Lung (tissue), 12 donors: ENCODE measurements around the gene XRCC5. TPM values are rescaled to one million over a fixed set of nuclear protein-coding genes. Genes with fewer than 3 reads are reported as not detected.

Experiments used
- ATAC-seq: fragments of 200-7000 bp; cut with Tn5 transposase; one replicate; pipeline ENCODE4 v1.9.1; 2020; ENCODE audit warnings: moderate number of reproducible peaks; ENCODE audit not compliant: insufficient read depth, low FRiP score
- DNase-seq, 3 donors: peaks; one replicate each; pipeline ENCODE4 v3.0.0-alpha.2; 2013 to 2017
- H3K27ac ChIP-seq, 2 donors: one replicate each; pipeline ENCODE4 v1.5.1; 2013; ENCODE audit warnings: mild to moderate bottlenecking in 2 of 2, moderate library complexity in 2 of 2, control low read depth in 1 of 2, inconsistent platforms in 1 of 2, low read depth in 1 of 2, low read length in 1 of 2
- H3K27me3 ChIP-seq, 3 donors: one replicate each; pipeline ENCODE4 v1.5.1; 2013; ENCODE audit warnings: low read length in 2 of 3; ENCODE audit not compliant: control insufficient read depth in 3 of 3, insufficient read depth in 3 of 3
- H3K36me3 ChIP-seq, 4 donors: one replicate each; pipeline ENCODE4 v1.5.1; 2013; ENCODE audit warnings: low read length in 4 of 4, mild to moderate bottlenecking in 1 of 4, moderate library complexity in 1 of 4; ENCODE audit not compliant: control insufficient read depth in 4 of 4, insufficient read depth in 4 of 4
- H3K4me1 ChIP-seq, 5 donors: one replicate each; pipeline ENCODE4 v1.5.1; 2013; ENCODE audit warnings: low read length in 5 of 5, mild to moderate bottlenecking in 2 of 5, moderate library complexity in 1 of 5; ENCODE audit not compliant: control insufficient read depth in 5 of 5, insufficient read depth in 5 of 5
- H3K4me3 ChIP-seq: one replicate; pipeline ENCODE4 v1.5.1; 2013; ENCODE audit warnings: mild to moderate bottlenecking, control low read depth, moderate library complexity
- H3K9ac ChIP-seq, 2 donors: one replicate each; pipeline ENCODE4 v1.5.1; 2013; ENCODE audit warnings: low read length in 2 of 2, control low read depth in 1 of 2; ENCODE audit not compliant: insufficient read depth in 1 of 2
- H3K9me3 ChIP-seq, 4 donors: one replicate each; pipeline ENCODE4 v1.5.1; 2013; ENCODE audit warnings: low read length in 3 of 4, mild to moderate bottlenecking in 1 of 4, moderate library complexity in 1 of 4; ENCODE audit not compliant: control insufficient read depth in 4 of 4, insufficient read depth in 3 of 4
- CTCF ChIP-seq: IDR thresholded peaks from 2 replicates; pipeline ENCODE4 v1.5.1; 2012; ENCODE audit warnings: mild to moderate bottlenecking; ENCODE audit errors: control extremely low read depth, extremely low read depth
- WGBS, 2 donors: extraction: QIAGEN DNeasy Blood & Tissue Kit; methylation state at CpG; one replicate each; pipeline ENCODE4 v1.1.7; 2013; 5-methylcytosine and 5-hydroxymethylcytosine counted together
- polyA plus RNA-seq, 2 donors: library from polyadenylated mRNA; stranded (reverse); fragments of 200-250 nt; gene quantifications; one replicate each; pipeline ENCODE4 v1.2.1, GENCODE V29; 2013
- total RNA-seq, 2 donors: library from RNA; depleted of rRNA in 1 of 2; stranded (reverse); fragments of >200 nt in 1 of 2; gene quantifications; one replicate each; pipeline ENCODE4 v1.2.1, GENCODE V29; 2014 to 2021
- donor health status: control.
- donor health status: control.
- donor health status: Bipolar disorder and iron deficiency.
- donor health status: healthy.
- donor health status: DM: yes; HTN: yes; CAD: no.

The XRCC5 gene
- total and polyA plus RNA-seq, 4 donors = 67.3 to 200 (median 144) TPM

DNA sequence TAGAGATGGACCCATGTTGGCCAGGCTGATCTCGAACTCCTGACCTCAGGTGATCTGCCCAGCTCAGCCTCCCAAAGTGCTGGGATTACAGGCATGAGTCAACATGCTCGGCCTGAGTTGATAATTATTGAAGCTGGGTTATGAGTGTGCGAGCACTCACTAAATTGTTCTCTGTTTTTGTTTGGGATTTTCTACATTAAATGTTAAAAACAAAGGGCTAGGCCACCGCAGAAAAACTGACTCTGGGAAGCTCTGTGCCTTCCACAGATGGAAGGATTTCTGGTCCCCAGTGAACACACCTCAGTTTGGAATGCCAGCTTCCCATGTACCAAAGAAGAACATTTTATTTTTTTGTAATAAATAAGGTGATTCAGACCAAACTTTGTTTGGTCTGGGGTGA lies 83.0 kb downstream of the XRCC5 start:
- no peak for TF ChIP-seq CTCF

DNA sequence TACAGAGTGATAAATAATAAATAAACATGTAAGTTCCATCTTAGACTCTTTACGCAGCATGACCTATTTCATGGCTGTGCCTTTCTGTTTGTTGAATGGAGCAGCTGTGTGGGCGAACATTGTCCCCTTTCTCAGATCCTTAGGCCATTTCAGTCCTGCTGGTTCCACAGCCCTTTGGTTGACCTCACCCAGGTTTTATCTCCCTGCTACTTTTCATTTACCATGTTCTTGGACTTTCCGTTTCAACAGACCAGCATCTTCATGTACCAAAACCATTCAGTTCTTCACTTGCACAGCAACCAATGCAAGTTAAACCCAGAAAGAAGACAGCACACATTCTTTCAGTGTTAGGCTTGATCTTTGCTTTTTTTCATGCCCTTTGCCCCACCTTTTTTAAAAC lies 83.8 kb downstream of the XRCC5 start:
- Histone ChIP-seq H3K27me3 (no peaks in the 10 kb centered on the region), H3K9ac (no peak overlapping the region), H3K36me3 (peaks cover 12 to 51% (median 42%) of the 10 kb centered on the region in 4 donors), H3K4me3 (no peak overlapping the region), H3K9me3 (no peaks in the 10 kb centered on the region), H3K4me1 (peaks cover 0 to under 1% (median 0%) of the 10 kb centered on the region in 5 donors), H3K27ac (no peak overlapping the region)
- no peak for ATAC-seq
- TF ChIP-seq CTCF = no peak
- DNase-seq = no peak
- 95 to 97% methylated on average over 3 of the region's 3 CpGs for WGBS, 2 donors

More for the DNA sequence above, 83.0 kb downstream of the XRCC5 start:
- H3K27ac ChIP-seq = no peak overlapping the region
- no peak overlapping the region for H3K9ac ChIP-seq
- DNase-seq = no peak
- H3K27me3 ChIP-seq = no peaks in the 10 kb centered on the region
- no peak overlapping the region for H3K4me3 ChIP-seq
- ATAC-seq = no peak
- no peaks in the 10 kb centered on the region for H3K9me3 ChIP-seq
- peaks cover 0 to 8% (median 0%) of the 10 kb centered on the region in 5 donors for H3K4me1 ChIP-seq
- H3K36me3 ChIP-seq = peaks cover 12 to 45% (median 36%) of the 10 kb centered on the region in 4 donors
- 84 to 91% methylated on average over 4 of the region's 4 CpGs for WGBS, 2 donors

GRCh38 chr2:216194013-216194412 lies 84.9 kb downstream of the XRCC5 start:
- Histone ChIP-seq H3K9me3 (no peaks in the 10 kb centered on the region), H3K27ac (no peak overlapping the region), H3K27me3 (no peaks in the 10 kb centered on the region), H3K9ac (no peak overlapping the region), H3K36me3 (peaks cover 12 to 56% (median 47%) of the 10 kb centered on the region in 4 donors), H3K4me3 (no peak overlapping the region), H3K4me1 (no peaks in the 10 kb centered on the region)
- 93 to 98% methylated on average over 3 of the region's 3 CpGs for WGBS, 2 donors
- DNase-seq (no peak), ATAC-seq (no peak)
- no peak for TF ChIP-seq CTCF

- ATAC-seq (no peak), DNase-seq (no peak)
- Histone ChIP-seq H3K9ac (no peak overlapping the region), H3K4me3 (no peak overlapping the region), H3K27ac (no peak overlapping the region), H3K9me3 (no peaks in the 10 kb centered on the region), H3K36me3 (peaks cover 12 to 56% (median 47%) of the 10 kb centered on the region in 4 donors), H3K4me1 (no peaks in the 10 kb centered on the region), H3K27me3 (no peaks in the 10 kb centered on the region)
- no peak for TF ChIP-seq CTCF
- WGBS, 2 donors = 72 to 99% methylated on average over 4 of the region's 4 CpGs
Measured at GRCh38 chr2:216194561-216194960, 85.4 kb downstream of the XRCC5 start.
